Mesenchymal stem cell (in vitro differentiated cells and primary cell): Measurements from ENCODE around the gene PABPN1L.
A peak's percentile ranks its signal among the peaks of the same experiment; 100 is the strongest.

Source experiments
- DNase-seq: peaks from one replicate; pipeline ENCODE4 v3.0.0-alpha.2; 2013
- H2AFZ ChIP-seq: one replicate; pipeline ENCODE4 v1.6.1; 2013; ENCODE audit warnings: low read depth, mild to moderate bottlenecking, control low read depth, inconsistent platforms, low read length, moderate library complexity
- H2AK5ac ChIP-seq: 2 replicates; pipeline ENCODE4 v1.6.1; 2013; ENCODE audit warnings: low read length, moderate library complexity, mild to moderate bottlenecking, inconsistent platforms; ENCODE audit not compliant: severe bottlenecking
- H2BK120ac ChIP-seq: one replicate; pipeline ENCODE4 v1.6.1; 2013; ENCODE audit warnings: low read depth, mild to moderate bottlenecking, inconsistent platforms, low read length, moderate library complexity
- H2BK12ac ChIP-seq, 2 experiments: one replicate each; pipeline ENCODE4 v1.6.1; 2013; ENCODE audit warnings: inconsistent platforms in 2 of 2, low read length in 2 of 2, mild to moderate bottlenecking in 2 of 2, moderate library complexity in 2 of 2, control low read depth in 1 of 2
- H2BK15ac ChIP-seq: one replicate; pipeline ENCODE4 v1.6.1; 2013; ENCODE audit warnings: mild to moderate bottlenecking, low read depth, inconsistent platforms; ENCODE audit not compliant: poor library complexity, severe bottlenecking
- H2BK5ac ChIP-seq: 2 replicates; pipeline ENCODE4 v1.6.1; 2013; ENCODE audit warnings: low read depth, mild to moderate bottlenecking, low read length, control low read depth, inconsistent platforms; ENCODE audit not compliant: poor library complexity, severe bottlenecking
- H3K14ac ChIP-seq, 2 experiments: one replicate each; pipeline ENCODE4 v1.6.1; 2013; ENCODE audit warnings: inconsistent platforms in 2 of 2, low read length in 2 of 2, control low read depth in 1 of 2, mild to moderate bottlenecking in 1 of 2, moderate library complexity in 1 of 2
- H3K18ac ChIP-seq, 2 experiments: one replicate each; pipeline ENCODE4 v1.6.1; 2013; ENCODE audit warnings: inconsistent platforms in 2 of 2, low read length in 2 of 2, control low read depth in 1 of 2, low read depth in 1 of 2, mild to moderate bottlenecking in 1 of 2
- H3K23ac ChIP-seq, 2 experiments: one replicate each; pipeline ENCODE4 v1.6.1; 2013; ENCODE audit warnings: inconsistent platforms in 2 of 2, low read length in 2 of 2, mild to moderate bottlenecking in 2 of 2, moderate library complexity in 2 of 2, control low read depth in 1 of 2
- H3K27ac ChIP-seq: 2 replicates; pipeline ENCODE4 v1.5.1; 2013; ENCODE audit warnings: mild to moderate bottlenecking, moderate library complexity, low read length, control low read depth, inconsistent platforms; ENCODE audit not compliant: poor library complexity, severe bottlenecking
- H3K27me3 ChIP-seq, 2 experiments: 2 replicates each; pipeline versions ENCODE4 v1.6.1 to v1.7.0; 2013; ENCODE audit warnings: low read length in 2 of 2, mild to moderate bottlenecking in 2 of 2, moderate library complexity in 2 of 2, control low read depth in 1 of 2, inconsistent platforms in 1 of 2; ENCODE audit not compliant: control insufficient read depth in 1 of 2, insufficient read depth in 1 of 2
- H3K36me3 ChIP-seq, 2 experiments: 2 replicates each; pipeline versions ENCODE4 v1.6.1 to v1.7.0; 2013; ENCODE audit warnings: low read length in 2 of 2, control low read depth in 1 of 2, inconsistent platforms in 1 of 2, low read depth in 1 of 2, mild to moderate bottlenecking in 1 of 2; ENCODE audit not compliant: insufficient read depth in 2 of 2, control insufficient read depth in 1 of 2
- H3K4ac ChIP-seq, 2 experiments: one replicate each; pipeline ENCODE4 v1.6.1; 2013; ENCODE audit warnings: inconsistent platforms in 2 of 2, low read length in 2 of 2, mild to moderate bottlenecking in 2 of 2, moderate library complexity in 2 of 2, control low read depth in 1 of 2, low read depth in 1 of 2
- H3K4me1 ChIP-seq: 2 replicates; pipeline ENCODE4 v1.6.1; 2013; ENCODE audit warnings: low read depth, low read length, control low read depth; ENCODE audit not compliant: control insufficient read depth, insufficient read depth
- H3K4me2 ChIP-seq: 2 replicates; pipeline ENCODE4 v1.6.1; 2013; ENCODE audit warnings: low read length, mild to moderate bottlenecking, inconsistent platforms; ENCODE audit not compliant: poor library complexity, severe bottlenecking
- H3K4me3 ChIP-seq, 2 experiments: 2 replicates each; pipeline versions ENCODE4 v1.5.1 to v1.7.0; 2013; ENCODE audit warnings: low read length in 2 of 2, mild to moderate bottlenecking in 2 of 2, control low read depth in 1 of 2, low read depth in 1 of 2; ENCODE audit not compliant: insufficient read depth in 1 of 2
- H3K79me1 ChIP-seq: replicated peaks from 2 replicates; pipeline ENCODE4 v1.6.1; 2013; ENCODE audit warnings: mild to moderate bottlenecking, control low read depth, low read length, inconsistent platforms; ENCODE audit not compliant: poor library complexity, severe bottlenecking
- H3K9ac ChIP-seq: 2 replicates; pipeline ENCODE4 v1.7.0; 2013; ENCODE audit warnings: mild to moderate bottlenecking, low read length, moderate library complexity
- H3K9me3 ChIP-seq: 2 replicates; pipeline ENCODE4 v1.7.0; 2013; ENCODE audit warnings: mild to moderate bottlenecking, low read length; ENCODE audit not compliant: control insufficient read depth
- H4K8ac ChIP-seq: one replicate; pipeline ENCODE4 v1.6.1; 2013; ENCODE audit warnings: inconsistent platforms, mild to moderate bottlenecking, low read length, moderate library complexity
- H4K91ac ChIP-seq: one replicate; pipeline ENCODE4 v1.6.1; 2013; ENCODE audit warnings: mild to moderate bottlenecking, low read length, inconsistent platforms
- WGBS: methylation state at CpG from one replicate; pipeline ENCODE4 v1.1.7; 2013; ENCODE audit warnings: mixed read lengths; 5-methylcytosine and 5-hydroxymethylcytosine counted together

Gene PABPN1L

GRCh38 chr16:88851616-88852015 lies 14.8 kb downstream of the PABPN1L start:
- H3K4me2 ChIP-seq, result no peak overlapping the region
- H3K14ac ChIP-seq, result no peak overlapping the region
- peaks cover 50% of the 10 kb centered on the region for H3K79me1 ChIP-seq
- H2AK5ac ChIP-seq, result no peak overlapping the region
- H3K4me1 ChIP-seq, result peaks cover 17% of the 10 kb centered on the region
- no peak overlapping the region for H3K23ac ChIP-seq
- H2BK120ac ChIP-seq, result no peak overlapping the region
- no peaks in the 10 kb centered on the region for H3K9me3 ChIP-seq
- no peak overlapping the region for H2BK5ac ChIP-seq
- no peaks in the 10 kb centered on the region for H3K27me3 ChIP-seq
- no peak overlapping the region for H3K4me3 ChIP-seq
- H3K36me3 ChIP-seq, result peaks cover 18 to 60% of the 10 kb centered on the region in 2 experiments
- H3K9ac ChIP-seq, result no peak overlapping the region
- no peak overlapping the region for H4K8ac ChIP-seq
- H4K91ac ChIP-seq, result no peak overlapping the region
- H2BK12ac ChIP-seq, result no peak overlapping the region
- H3K27ac ChIP-seq, result no peak overlapping the region
- H2BK15ac ChIP-seq, result no peak overlapping the region
- no peak overlapping the region for H3K18ac ChIP-seq
- no peak overlapping the region for H3K4ac ChIP-seq
- H2AFZ ChIP-seq, result no peak overlapping the region
- 94% methylated on average over 19 of the region's 19 CpGs for WGBS
- no peak for DNase-seq

- peaks cover 18 to 56% of the 10 kb centered on the region in 2 experiments for H3K36me3 ChIP-seq
- no peak for DNase-seq
- 95% methylated on average over 33 of the region's 33 CpGs for WGBS
- peaks cover 10% of the 10 kb centered on the region for H3K4me1 ChIP-seq
- no peak overlapping the region for H3K9ac ChIP-seq
- no peak overlapping the region for H3K23ac ChIP-seq
- no peak overlapping the region for H3K18ac ChIP-seq
- no peak overlapping the region for H2BK120ac ChIP-seq
- H3K14ac ChIP-seq, result no peak overlapping the region
- no peak overlapping the region for H4K91ac ChIP-seq
- no peaks in the 10 kb centered on the region for H3K9me3 ChIP-seq
- H3K4ac ChIP-seq, result no peak overlapping the region
- H2BK5ac ChIP-seq, result no peak overlapping the region
- H3K4me3 ChIP-seq, result no peak overlapping the region
- peaks cover 44% of the 10 kb centered on the region for H3K79me1 ChIP-seq
- H2AFZ ChIP-seq, result no peak overlapping the region
- H3K4me2 ChIP-seq, result no peak overlapping the region
- no peak overlapping the region for H2BK12ac ChIP-seq
- H2AK5ac ChIP-seq, result no peak overlapping the region
- no peak overlapping the region for H3K27ac ChIP-seq
- H4K8ac ChIP-seq, result no peak overlapping the region
- H2BK15ac ChIP-seq, result no peak overlapping the region
- H3K27me3 ChIP-seq, result no peaks in the 10 kb centered on the region
Measured at GRCh38 chr16:88850531-88851199, 15.8 kb downstream of the PABPN1L start.

- Histone ChIP-seq H2BK120ac (no peak overlapping the region), H2AFZ (no peak overlapping the region), H3K18ac (no peak overlapping the region), H3K36me3 (peaks cover 18 to 50% of the 10 kb centered on the region in 2 experiments), H3K23ac (no peak overlapping the region), H4K8ac (no peak overlapping the region), H3K4ac (no peak overlapping the region), H2BK5ac (no peak overlapping the region), H2BK12ac (no peak overlapping the region), H3K9me3 (no peaks in the 10 kb centered on the region), H2BK15ac (no peak overlapping the region), H3K4me3 (peak overlapping the region in 1 of 2 experiments; percentile 11), H2AK5ac (no peak overlapping the region), H3K4me2 (no peak overlapping the region), H3K27ac (no peak overlapping the region), H3K9ac (no peak overlapping the region), H3K14ac (no peak overlapping the region), H4K91ac (peak overlapping the region; percentile 58), H3K27me3 (no peaks in the 10 kb centered on the region), H3K79me1 (peaks cover 32% of the 10 kb centered on the region), H3K4me1 (peaks cover 4% of the 10 kb centered on the region)
- DNase-seq, result no peak
- 89% methylated on average over 21 of the region's 21 CpGs for WGBS
Measured at GRCh38 chr16:88848557-88848956, 17.9 kb downstream of the PABPN1L start.

- Histone ChIP-seq H3K4me3 (no peak overlapping the region), H2AFZ (no peak overlapping the region), H3K18ac (no peak overlapping the region), H2BK5ac (no peak overlapping the region), H2BK120ac (no peak overlapping the region), H3K36me3 (peaks cover 23 to 55% of the 10 kb centered on the region in 2 experiments), H3K79me1 (peaks cover 28% of the 10 kb centered on the region), H3K23ac (no peak overlapping the region), H2AK5ac (no peak overlapping the region), H3K14ac (peak overlapping the region in 1 of 2 experiments; percentile 8), H3K9me3 (no peaks in the 10 kb centered on the region), H2BK15ac (no peak overlapping the region), H3K27ac (no peak overlapping the region), H3K4ac (no peak overlapping the region), H3K4me2 (no peak overlapping the region), H4K8ac (no peak overlapping the region), H3K27me3 (no peaks in the 10 kb centered on the region), H4K91ac (no peak overlapping the region), H3K4me1 (no peaks in the 10 kb centered on the region), H3K9ac (no peak overlapping the region), H2BK12ac (no peak overlapping the region)
- 96% methylated on average over 18 of the region's 18 CpGs for WGBS
- DNase-seq, result no peak
Measured at GRCh38 chr16:88847654-88848053, 18.8 kb downstream of the PABPN1L start.
